Activated T-helper 1 cell treated with Interleukin-2 at 50 U/mL for 16 hours (primary cell): ENCODE results near the gene CHN2.

Experiments used
- DNase-seq: peaks from one replicate; pipeline ENCODE4 v3.0.0-alpha.2; 2020; ENCODE audit warnings: low read depth

CHN2 gene

GRCh38 chr7:29401769-29402168 lies 207.2 kb downstream of the CHN2 start:
- no peak for DNase-seq

DNA sequence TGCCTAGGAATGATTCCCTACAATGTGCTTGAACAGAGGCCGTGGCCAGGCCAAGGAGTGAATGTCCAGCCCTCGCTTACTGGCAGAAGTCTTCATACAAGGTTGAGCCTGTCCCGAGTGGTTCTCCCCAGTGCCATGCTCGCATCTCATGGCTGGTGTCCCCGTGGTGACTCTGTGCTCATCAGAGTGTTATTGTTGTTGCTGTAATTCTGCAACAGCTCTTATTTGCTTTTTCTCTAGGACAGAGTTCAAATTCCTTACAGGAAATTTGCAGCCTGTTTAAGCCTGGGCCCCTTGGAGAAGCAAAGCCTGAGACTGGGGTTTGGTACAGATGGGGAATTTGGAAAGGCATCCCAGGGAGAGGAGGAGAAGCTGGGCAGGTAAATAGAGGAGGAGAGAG lies 211.3 kb downstream of the CHN2 start:
- DNase-seq = no peak

GRCh38 chr7:29406366-29406765 lies 211.8 kb downstream of the CHN2 start:
- no peak for DNase-seq

DNA sequence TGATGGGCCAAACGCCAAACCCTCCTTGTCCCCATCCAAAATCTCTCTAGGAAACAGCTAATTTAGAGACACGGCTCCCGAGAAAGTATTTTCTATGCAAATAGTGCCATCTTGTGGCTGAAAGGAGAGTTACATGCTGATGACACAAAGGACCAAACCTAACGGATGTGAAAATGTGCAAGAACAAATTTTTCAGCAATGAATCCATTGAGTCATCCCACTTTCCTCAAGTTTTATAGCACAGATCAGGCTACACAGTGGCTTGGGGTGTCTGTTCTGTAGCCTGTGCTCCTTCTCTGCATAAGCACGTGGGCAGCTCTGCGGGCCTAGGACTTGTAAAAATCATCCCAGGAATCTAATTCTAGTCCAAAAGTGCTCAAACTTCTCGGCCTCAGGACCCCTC lies 214.3 kb downstream of the CHN2 start:
- no peak for DNase-seq

DNA sequence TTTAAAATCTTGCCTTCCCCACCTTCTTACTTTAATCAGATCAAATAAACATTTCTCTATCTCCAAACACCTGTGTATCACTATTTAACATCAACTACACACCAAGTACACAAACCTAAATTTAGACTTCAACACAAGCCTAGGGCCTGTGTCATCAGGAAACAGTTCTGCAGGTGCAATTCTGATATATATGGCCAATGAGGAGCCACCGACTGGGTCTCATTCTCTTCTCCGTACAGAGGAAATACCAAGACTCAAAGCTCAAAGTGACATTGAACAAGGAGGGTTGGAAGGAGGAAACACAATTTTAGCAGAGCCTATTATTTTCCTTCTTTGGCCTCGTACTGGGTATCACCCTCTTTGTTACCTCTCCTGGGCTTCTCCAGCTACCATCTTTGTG lies 216.4 kb downstream of the CHN2 start:
- DNase-seq = no peak

- DNase-seq = no peak
Measured at GRCh38 chr7:29412912-29413311, 218.3 kb downstream of the CHN2 start.

DNA sequence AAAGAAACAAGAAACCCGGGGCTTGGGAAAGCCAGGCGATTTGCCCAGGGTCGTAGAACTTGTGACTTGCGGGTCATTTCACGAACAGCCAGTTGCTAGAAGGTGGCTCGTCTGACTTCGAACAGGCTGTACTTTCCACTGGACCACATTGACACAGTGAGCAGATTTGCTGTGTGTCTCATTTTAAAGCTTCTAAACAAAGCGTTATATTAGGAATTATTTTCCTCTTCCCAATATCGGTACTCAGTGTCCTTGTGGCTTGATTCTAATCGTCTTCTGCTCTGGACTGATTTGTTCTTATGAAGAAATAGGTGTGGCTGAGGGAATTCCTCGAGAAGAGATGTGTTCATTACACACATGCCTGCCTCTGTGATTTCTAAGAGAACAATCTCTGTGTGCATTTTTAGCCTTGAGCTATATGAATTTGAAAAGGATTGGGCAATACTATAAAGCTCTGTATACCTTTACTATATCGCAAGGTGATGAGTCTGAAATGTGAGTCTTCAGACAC lies 219.1 kb downstream of the CHN2 start:
- DNase-seq = no peak

DNA sequence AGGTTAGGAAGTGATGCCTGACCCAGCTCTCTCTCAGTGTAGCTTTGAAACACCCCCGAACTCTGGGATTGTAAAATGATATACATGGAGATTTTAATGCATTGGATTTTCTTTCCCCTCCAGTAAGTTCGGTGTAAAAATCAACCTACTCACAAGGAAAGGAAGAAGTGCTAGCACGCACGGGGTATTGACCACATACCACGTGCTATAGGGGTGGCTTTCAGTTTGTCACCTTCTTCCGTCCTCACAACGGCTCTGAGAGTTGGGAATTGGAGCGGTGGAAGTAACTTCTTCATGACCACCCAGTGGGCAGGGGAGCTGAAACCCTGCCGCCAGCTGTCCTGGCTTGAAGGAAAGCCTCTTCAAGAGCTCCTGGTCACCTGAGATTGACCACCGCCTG lies 219.6 kb downstream of the CHN2 start:
- no peak for DNase-seq

- DNase-seq = no peak
Measured at GRCh38 chr7:29415215-29415614, 220.6 kb downstream of the CHN2 start.

DNA sequence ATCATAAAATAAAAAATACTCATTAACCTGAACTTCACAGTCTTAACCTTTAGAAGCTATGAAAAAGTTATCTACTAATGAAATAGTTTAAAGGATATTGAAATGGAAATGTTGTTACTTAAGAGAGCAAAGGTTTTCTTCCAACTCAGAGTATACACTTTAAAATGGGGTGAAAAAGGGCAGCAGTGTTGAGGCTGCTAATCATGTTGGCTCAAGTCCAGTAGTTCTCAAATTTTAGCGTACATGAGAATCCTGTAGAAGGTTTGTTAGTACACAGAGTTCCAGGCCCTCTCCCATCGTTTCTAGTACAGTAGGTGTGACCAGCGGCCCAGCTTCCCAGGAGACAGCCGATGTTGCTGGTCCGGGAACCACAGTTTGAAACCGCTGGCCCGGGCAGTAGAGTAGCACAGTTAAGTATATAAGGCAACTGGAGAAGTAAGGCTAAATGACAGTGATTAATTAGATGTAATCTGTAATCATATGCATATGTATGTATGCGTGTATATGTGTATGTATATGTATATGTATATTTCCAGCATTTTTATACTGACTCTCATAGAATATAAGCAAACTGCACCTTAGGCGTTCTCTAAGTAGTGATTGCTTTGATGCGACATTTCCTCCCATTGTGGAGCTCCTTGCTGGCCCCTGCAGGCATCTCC lies 221.8 kb downstream of the CHN2 start:
- DNase-seq = no peak

DNA sequence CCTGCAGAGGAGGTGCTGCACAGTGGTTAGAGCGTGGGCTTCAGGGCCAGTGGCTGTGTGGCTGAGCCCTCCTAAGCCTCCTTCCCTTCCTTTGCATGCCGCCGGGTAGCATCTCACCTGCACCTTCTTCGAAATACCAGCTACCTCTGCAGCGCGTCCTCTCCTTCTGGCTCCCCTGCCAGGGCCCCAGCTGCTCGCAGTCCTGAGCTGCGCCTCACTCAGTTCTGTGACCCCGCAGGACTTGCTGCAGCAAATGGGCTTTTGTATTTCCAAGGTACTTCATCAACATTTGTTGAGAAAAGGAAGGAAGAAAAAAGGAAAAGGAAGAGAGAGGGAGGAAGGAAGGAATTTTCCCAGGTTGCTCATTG lies 222.3 kb downstream of the CHN2 start:
- DNase-seq = no peak

- no peak for DNase-seq
Measured at GRCh38 chr7:29418056-29418455, 223.5 kb downstream of the CHN2 start.

- DNase-seq = no peak
Measured at GRCh38 chr7:29418651-29419050, 224.1 kb downstream of the CHN2 start.

GRCh38 chr7:29420011-29420410 lies 225.4 kb downstream of the CHN2 start:
- no peak for DNase-seq

DNA sequence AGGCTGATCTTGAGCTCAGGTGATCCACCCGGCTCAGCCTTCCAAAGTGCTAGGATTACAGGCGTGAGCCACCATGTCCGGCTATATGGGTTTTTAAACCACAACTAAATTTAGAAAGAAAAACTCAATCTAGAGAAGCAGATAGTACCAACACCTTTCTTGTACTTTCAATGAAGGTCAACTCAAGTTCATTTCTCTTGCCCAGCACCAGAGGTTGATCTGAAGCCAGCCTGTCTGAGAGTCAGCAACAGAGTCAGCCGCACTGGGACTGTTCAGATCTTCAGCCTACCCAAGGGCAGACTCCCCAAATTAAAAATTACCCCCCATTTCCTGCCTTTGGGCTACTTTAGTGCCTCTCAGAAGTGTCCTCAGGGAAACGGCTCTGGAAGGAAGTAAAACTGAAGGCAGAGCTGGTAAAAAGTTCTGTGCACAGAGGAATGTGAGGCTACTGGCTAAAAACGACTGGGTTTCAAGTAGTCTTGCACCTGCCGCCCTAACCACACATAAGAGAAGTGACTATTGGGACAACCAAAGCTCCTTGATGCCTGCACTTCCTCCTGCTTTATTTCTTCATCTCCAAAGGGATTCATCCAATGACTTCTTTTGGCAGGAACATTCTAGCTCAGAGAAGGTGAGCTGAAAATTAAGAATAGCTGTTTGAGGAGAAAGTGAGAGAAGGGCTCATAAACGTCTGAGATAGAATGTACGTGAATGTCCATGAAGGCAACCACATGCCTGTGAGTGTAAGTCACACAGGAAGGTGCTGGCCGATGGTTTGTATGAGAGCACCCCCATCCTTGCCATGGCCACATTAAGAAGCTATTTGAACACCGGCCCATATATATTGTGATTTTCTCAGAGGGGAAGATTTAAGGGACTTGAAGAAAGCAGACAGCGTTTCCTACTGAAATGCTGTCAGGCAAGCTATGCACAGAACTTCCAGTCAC lies 226.7 kb downstream of the CHN2 start:
- DNase-seq = no peak

- DNase-seq = no peak
Measured at GRCh38 chr7:29422829-29423228, 228.3 kb downstream of the CHN2 start.

GRCh38 chr7:29424295-29424983 lies 229.9 kb downstream of the CHN2 start:
- DNase-seq = no peak

DNA sequence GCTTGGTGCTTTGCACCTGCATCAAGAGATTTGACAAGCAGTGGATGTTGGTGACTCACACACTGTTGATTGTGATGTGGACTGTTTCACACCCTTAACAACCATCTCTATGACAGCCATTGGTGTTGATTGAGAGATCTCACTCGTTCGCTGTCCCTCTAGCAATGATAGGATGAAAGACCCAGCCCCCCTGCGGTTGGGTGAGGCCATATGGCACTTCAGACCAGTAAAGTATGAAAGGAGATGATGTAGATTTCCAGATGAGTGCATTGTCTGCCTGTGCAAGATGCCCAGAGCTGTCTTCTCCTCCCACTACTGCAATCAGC lies 230.4 kb downstream of the CHN2 start:
- no peak for DNase-seq

- DNase-seq = no peak
Measured at GRCh38 chr7:29426587-29426986, 232.0 kb downstream of the CHN2 start.

- DNase-seq = no peak
Measured at GRCh38 chr7:29429401-29429800, 234.8 kb downstream of the CHN2 start.

DNA sequence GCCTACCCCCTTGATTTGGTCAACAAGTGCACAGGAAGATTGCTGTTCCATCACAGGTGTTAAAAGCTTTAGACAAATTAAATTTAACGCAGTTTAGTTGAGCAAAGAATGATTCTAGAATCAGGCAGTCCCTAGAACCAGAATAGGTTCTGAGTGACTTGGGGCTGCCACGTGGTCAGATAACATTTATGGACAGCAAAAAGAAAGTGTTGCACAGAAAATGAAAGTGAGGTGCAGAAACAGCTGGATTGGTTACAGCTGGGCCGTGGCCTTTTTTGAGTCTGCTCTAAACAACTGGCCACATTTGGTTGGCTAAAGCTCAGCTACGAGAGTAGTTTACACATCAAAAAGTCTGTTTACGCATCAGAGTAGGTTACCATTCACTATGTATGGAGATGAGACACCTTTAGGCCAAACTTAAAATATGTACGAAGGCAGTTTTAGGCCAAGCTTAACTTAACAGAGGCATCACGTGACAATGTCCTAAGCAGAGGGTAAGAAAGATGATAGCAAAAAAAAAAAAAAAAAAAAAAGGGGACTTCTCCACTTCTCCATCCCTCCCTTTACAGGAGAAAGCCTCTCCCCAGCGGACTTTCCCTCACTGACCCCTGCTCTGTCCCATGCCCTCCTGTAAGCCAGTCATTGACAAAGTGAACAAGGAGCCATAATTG lies 235.8 kb downstream of the CHN2 start:
- DNase-seq = no peak

- DNase-seq = no peak
Measured at GRCh38 chr7:29431686-29432085, 237.1 kb downstream of the CHN2 start.
